Measurements from ENCODE around the gene MINAR2. TPM values are rescaled to one million over a fixed set of nuclear protein-coding genes. Genes with fewer than 3 reads are reported as not detected.

Gene MINAR2, protein sequence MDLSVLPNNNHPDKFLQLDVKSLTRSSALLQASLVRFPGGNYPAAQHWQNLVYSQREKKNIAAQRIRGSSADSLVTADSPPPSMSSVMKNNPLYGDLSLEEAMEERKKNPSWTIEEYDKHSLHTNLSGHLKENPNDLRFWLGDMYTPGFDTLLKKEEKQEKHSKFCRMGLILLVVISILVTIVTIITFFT
- total RNA-seq = 0.55 TPM

DNA sequence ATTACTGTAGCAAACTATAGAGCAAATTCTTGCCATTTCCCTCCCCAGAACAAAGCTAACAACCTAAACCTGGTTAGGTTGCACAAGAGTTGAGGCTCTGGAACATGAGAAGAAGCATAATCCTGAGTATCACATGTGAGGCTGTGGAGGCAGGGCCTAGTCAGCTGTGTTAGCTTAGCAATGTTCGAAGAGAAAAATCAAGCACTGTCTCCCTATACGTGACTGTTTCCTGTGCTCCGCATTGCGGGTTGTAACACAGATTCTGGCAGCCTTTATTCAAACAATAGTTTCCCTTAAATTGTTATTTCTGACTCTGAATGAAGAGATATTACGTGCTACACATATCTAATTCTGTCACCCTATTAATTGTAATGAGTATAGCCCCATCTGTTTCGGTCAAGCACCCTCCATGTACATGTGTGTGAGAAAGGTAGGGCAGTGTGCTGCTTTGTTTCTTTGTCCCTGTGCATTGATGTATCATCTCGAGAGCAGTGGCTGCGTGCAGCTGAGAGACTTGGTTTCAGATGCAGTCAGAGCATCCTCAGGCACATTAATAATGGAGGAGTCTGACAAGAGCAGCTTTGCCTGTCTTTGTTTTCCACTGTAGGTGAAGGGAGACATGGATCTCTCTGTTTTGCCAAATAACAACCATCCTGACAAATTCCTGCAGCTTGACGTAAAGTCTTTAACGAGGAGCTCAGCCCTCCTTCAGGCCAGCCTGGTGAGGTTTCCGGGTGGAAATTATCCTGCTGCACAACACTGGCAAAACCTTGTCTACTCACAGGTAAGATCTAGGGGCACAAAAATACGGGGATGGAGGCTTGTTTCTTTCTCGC lies at the start of gene MINAR2:
TSS of gene MINAR2 (plus strand) at position 523 of the 836 bp plus-strand sequence. CDS start at position 620, 97 bp downstream.

Other genes starting within 250 kb of the MINAR2 start
- gene CHSY3, start 156.4 kb downstream of the MINAR2 start, total RNA-seq = 25.1 TPM

Measured in camera-type eye (tissue), 1 donor.